Progenitor cell of endocrine pancreas (in vitro differentiated cells): ENCODE data around the gene PAQR8. TPM values are rescaled to one million over a fixed set of nuclear protein-coding genes. Genes with fewer than 3 reads are reported as not detected.

ENCODE experiments used
- DNase-seq: peaks from one replicate; pipeline ENCODE4 v3.0.0; 2021; ENCODE audit warnings: low spot score; ENCODE audit not compliant: unreplicated experiment
- H3K27ac Mint-ChIP-seq: 2 replicates; pipeline ENCODE4 v1.8.0; 2021; ENCODE audit warnings: mild to moderate bottlenecking, moderate library complexity, mixed read lengths
- H3K27me3 Mint-ChIP-seq: 2 replicates; pipeline ENCODE4 v1.8.0; 2021; ENCODE audit warnings: mixed read lengths
- H3K36me3 Mint-ChIP-seq: 2 replicates; pipeline ENCODE4 v1.8.0; 2022; ENCODE audit warnings: mixed read lengths; ENCODE audit not compliant: insufficient read depth
- H3K4me1 Mint-ChIP-seq: 2 replicates; pipeline ENCODE4 v1.8.0; 2021; ENCODE audit warnings: low read depth, mixed read lengths
- H3K4me3 Mint-ChIP-seq: 2 replicates; pipeline ENCODE4 v1.8.0; 2021; ENCODE audit warnings: low read depth, mild to moderate bottlenecking, moderate library complexity, mixed read lengths
- H3K9me3 Mint-ChIP-seq: 2 replicates; pipeline ENCODE4 v1.8.0; 2021; ENCODE audit warnings: low read depth, mixed read lengths
- CTCF ChIP-seq: fragments of 200-600 bp; sonication (generic); IDR thresholded peaks from one replicate; pipeline ENCODE4 v1.5.0; 2021; ENCODE audit warnings: antibody characterized with exemption, mild to moderate bottlenecking; ENCODE audit not compliant: unreplicated experiment
- total RNA-seq: library from RNA; stranded (reverse); gene quantifications from 2 replicates; pipeline ENCODE4 v1.2.1, GENCODE V29; 2021

PAQR8 gene
- total RNA-seq, 1 donor from 2014 or later = 13.9 TPM

DNA sequence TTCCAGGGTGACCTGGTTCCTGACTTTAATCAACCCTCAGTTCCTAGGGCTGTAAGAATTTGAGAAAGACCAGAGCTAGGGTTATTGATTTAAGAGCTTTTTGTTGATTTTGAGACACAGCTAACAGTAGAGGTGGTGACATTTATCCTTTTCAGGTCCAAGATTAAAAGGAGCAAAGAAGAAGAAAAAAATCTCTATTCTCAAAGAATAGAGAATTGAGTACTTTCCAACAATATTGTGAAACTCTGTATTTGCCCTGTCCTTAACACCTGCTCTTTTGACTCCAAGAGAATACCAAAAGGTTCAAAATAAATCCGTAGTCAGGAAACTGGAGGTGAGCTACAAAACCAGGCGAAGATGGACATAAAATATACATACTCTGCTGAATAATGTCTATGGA lies 7.3 kb downstream of the PAQR8 start:
- Mint-ChIP-seq H3K4me1 (peaks cover 23% of the 10 kb centered on the region), H3K4me3 (no peak overlapping the region), H3K27ac (no peak overlapping the region), H3K27me3 (no peaks in the 10 kb centered on the region), H3K36me3 (peaks cover 11% of the 10 kb centered on the region), H3K9me3 (peaks cover 5% of the 10 kb centered on the region)
- DNase-seq = no peak
- no peak for TF ChIP-seq CTCF

DNA sequence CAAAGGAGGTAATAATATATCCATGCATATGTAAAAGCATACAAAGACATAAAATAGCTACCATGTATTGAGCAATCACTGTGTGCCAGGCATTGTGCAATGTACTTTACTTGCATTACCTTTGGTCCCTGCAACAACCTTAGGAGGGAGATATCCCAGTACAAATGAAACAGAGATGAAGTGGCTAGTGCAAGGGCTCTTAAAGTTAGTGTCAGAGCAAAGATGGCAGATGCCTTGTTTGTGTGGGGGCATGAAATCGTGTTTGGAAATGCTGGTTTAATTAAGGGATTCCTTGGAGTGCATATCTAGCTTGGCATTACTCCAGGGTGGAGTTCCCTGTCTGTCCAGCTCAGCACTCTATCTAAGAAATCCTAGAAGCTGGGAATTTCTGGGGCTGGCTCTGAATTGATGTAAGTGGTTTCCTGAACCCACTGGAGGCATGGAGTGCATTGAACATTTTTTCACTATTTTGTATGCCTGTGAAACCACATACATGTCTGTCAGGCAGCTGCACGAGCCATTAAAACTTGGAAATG lies 9.8 kb downstream of the PAQR8 start:
- Mint-ChIP-seq H3K36me3 (peaks cover 12% of the 10 kb centered on the region), H3K4me3 (no peak overlapping the region), H3K9me3 (peaks cover 9% of the 10 kb centered on the region), H3K4me1 (peaks cover 22% of the 10 kb centered on the region), H3K27me3 (no peaks in the 10 kb centered on the region), H3K27ac (no peak overlapping the region)
- TF ChIP-seq CTCF = no peak
- DNase-seq = no peak

GRCh38 chr6:52373151-52373690 lies 11.3 kb downstream of the PAQR8 start:
- Mint-ChIP-seq H3K4me1 (peaks cover 13% of the 10 kb centered on the region), H3K4me3 (no peak overlapping the region), H3K9me3 (peaks cover 12% of the 10 kb centered on the region), H3K36me3 (peaks cover 10% of the 10 kb centered on the region), H3K27ac (peak overlapping the region; percentile 8), H3K27me3 (no peaks in the 10 kb centered on the region)
- TF ChIP-seq CTCF = no peak
- DNase-seq = no peak

DNA sequence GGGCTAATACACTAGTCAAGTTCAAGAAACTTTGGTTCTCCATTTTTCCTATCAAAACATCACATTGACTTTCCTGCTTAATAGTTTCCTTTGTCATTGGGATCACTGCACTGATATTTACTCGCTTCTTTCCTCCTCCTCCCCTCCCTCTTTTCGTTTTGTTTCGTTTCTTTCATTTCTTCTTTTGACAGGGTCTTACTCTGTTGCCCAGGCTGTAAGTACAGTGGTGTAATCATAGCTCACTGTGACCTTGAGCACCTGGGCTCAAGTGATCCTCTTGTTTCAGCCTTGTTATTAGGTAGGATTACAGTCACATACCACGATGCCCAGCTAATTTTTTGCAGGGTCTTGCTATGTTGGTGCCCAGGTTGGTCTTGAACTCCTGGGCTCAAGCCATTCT lies 12.3 kb downstream of the PAQR8 start:
- no peak for TF ChIP-seq CTCF
- H3K27me3 Mint-ChIP-seq = no peaks in the 10 kb centered on the region
- DNase-seq = no peak
- H3K4me3 Mint-ChIP-seq = no peak overlapping the region
- H3K9me3 Mint-ChIP-seq = peaks cover 15% of the 10 kb centered on the region
- H3K27ac Mint-ChIP-seq = no peak overlapping the region
- peaks cover 13% of the 10 kb centered on the region for H3K36me3 Mint-ChIP-seq
- H3K4me1 Mint-ChIP-seq = peaks cover 7% of the 10 kb centered on the region

DNA sequence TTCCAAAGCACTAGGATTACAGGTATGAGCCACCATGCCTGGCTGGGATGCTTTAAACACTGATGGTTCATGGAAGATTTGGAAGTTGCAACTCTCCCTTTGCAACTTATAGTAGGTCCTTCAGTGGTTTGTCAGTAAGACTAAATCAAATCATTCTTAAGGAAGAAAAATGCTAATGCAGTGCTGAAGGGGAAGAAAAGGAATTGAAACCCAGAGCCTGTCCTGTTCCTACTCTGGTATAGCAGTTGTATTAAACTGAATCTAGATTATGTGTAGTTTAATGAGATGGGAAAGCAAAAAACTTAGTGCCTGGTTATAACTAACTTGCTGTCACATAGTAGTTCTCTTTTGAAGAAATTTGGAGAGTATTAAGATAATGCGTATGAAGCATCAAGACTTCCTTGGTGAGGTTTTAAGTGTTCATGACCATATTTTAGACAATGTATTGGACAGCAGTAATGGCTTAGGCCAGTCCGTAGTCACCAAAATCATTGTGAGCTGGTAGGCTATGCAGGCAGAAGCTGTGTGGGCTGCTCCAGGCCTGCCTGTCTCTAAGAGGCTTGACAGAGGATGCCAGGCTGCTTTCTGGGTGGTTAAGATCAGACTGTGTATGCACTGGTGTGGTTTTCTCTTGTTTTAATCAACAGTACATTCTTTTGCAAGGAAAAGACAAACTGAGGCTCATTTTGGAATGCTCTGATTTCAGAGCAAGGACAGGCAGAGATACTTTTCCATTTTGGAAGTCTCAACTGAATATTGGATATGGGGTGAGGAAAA lies 14.0 kb downstream of the PAQR8 start:
- Mint-ChIP-seq H3K4me1 (peaks cover 7% of the 10 kb centered on the region), H3K27ac (no peak overlapping the region), H3K27me3 (no peaks in the 10 kb centered on the region), H3K9me3 (peaks cover 15% of the 10 kb centered on the region), H3K4me3 (no peak overlapping the region), H3K36me3 (peaks cover 16% of the 10 kb centered on the region)
- DNase-seq = no peak
- no peak for TF ChIP-seq CTCF
